ENCODE data around the gene POLR2L. TPM values are rescaled to one million over a fixed set of nuclear protein-coding genes. Genes with fewer than 3 reads are reported as not detected.

POLR2L gene
- total RNA-seq, 1 donor from 2014 or later: 53.8 TPM

DNA sequence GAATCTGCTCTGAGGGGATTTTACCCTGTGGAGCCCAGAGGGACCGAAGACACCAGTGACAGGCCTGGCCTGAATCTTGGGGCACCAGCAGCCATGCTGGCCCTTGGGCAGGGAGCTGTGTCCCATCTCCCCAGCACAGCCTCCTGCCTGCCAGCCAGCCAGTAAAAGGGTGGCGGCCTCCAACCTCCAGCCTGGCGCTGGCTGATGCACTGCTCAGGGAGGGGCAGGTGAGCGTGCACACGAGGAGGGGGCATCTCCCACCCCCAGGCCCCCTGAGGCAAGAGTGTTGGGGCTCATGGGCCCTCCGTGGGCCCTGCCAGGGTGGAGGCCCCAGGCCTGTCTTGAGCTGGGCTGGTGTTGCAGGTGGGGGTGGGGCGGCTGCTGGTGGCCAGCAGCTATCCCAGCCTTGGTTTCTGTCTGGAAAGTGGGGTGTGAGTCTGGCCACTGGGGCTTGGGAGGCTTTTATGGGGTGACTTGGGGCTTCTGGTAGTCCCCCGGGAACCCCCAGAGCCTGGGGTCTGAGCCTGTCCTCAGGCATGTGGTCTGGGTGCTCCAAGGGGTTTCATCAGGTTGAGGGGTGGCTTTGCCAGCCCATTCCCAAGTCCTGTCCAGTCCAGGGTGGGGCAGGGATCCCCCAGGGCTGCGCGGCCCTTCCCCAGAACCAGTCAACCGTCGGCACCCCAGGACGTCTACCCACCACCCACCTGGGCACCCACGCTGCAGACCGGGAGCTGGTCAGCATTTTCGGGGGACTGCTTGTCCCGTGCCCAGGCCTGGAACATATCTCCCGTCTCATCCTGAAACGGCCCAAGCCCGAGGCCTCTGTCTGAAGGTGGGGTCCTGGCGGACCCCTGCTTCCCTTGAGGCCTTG lies 18.1 kb upstream of the POLR2L start:
- no peak for DNase-seq (ENCODE audit: extremely low spot score in 2 of 2)
- Histone ChIP-seq H3K27me3 (no peaks in the 10 kb centered on the region), H3K4me3 (no peak overlapping the region), H3K27ac (no peak overlapping the region), H3K9me3 (no peaks in the 10 kb centered on the region), H3K4me1 (peaks cover 50% of the 10 kb centered on the region), H3K36me3 (peaks cover 0 to 8% of the 10 kb centered on the region in 2 donors)
- intact Hi-C loops (cut with DNase I): no loop called here
- TF ChIP-seq, protein P1, sequence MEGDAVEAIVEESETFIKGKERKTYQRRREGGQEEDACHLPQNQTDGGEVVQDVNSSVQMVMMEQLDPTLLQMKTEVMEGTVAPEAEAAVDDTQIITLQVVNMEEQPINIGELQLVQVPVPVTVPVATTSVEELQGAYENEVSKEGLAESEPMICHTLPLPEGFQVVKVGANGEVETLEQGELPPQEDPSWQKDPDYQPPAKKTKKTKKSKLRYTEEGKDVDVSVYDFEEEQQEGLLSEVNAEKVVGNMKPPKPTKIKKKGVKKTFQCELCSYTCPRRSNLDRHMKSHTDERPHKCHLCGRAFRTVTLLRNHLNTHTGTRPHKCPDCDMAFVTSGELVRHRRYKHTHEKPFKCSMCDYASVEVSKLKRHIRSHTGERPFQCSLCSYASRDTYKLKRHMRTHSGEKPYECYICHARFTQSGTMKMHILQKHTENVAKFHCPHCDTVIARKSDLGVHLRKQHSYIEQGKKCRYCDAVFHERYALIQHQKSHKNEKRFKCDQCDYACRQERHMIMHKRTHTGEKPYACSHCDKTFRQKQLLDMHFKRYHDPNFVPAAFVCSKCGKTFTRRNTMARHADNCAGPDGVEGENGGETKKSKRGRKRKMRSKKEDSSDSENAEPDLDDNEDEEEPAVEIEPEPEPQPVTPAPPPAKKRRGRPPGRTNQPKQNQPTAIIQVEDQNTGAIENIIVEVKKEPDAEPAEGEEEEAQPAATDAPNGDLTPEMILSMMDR (IDR thresholded peaks at IDR 0.05): no peak
- TF ChIP-seq POLR2A (IDR thresholded peaks at IDR 0.05) (no peak), POLR2AphosphoS5 (IDR thresholded peaks at IDR 0.05; ENCODE audit: insufficient read depth in 1 of 2, low read depth in 1 of 2) (no peak)

DNA sequence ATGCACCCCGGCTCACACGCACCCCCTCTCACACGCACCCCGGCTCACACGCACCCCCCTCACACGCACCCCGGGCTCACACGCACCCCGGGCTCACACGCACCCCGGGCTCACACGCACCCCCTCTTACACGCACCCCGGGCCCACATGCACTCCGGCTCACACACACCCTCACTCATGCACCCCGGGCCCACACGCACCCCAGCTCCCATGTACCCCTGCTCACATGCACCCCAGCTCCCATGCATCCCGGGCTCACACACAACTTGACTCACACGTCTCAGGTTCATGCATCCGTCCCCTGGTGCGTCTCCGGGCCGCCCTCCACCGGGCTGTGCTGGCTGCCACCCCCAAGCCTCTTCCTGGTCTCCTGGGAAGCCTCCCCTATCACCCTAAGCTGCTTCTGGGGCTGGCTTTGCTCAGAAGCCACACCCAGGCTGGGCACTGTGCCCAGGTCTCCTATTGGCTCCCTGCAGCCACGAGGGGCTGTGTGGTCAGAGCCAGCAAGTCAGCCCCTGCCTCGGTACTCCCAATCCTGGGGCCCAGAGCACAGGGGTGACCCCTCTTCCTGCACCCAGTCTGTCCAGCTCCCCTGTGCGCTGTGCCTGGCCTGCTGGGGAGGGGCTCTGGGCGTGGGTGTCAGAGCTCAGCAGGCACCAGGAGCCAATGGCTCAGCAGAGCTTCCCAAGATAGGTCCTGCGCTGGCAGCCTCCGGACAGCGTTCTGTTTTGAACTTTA lies 17.2 kb upstream of the POLR2L start:
- no peaks in the 10 kb centered on the region for H3K27me3 ChIP-seq
- TF ChIP-seq, protein P1 (IDR thresholded peaks at IDR 0.05): no peak
- no peak for TF ChIP-seq POLR2A (IDR thresholded peaks at IDR 0.05)
- TF ChIP-seq POLR2AphosphoS5 (IDR thresholded peaks at IDR 0.05; ENCODE audit: insufficient read depth in 1 of 2, low read depth in 1 of 2): peak in 1 of 2 donors; percentile 50
- peaks cover 0 to 7% of the 10 kb centered on the region in 2 donors for H3K36me3 ChIP-seq
- H3K27ac ChIP-seq: no peak overlapping the region
- no peaks in the 10 kb centered on the region for H3K9me3 ChIP-seq
- peaks cover 50% of the 10 kb centered on the region for H3K4me1 ChIP-seq
- H3K4me3 ChIP-seq: peak overlapping the region; percentile 18 to 30
- intact Hi-C loops (cut with DNase I): no loop called here
- no peak for DNase-seq (ENCODE audit: extremely low spot score in 2 of 2)

DNA sequence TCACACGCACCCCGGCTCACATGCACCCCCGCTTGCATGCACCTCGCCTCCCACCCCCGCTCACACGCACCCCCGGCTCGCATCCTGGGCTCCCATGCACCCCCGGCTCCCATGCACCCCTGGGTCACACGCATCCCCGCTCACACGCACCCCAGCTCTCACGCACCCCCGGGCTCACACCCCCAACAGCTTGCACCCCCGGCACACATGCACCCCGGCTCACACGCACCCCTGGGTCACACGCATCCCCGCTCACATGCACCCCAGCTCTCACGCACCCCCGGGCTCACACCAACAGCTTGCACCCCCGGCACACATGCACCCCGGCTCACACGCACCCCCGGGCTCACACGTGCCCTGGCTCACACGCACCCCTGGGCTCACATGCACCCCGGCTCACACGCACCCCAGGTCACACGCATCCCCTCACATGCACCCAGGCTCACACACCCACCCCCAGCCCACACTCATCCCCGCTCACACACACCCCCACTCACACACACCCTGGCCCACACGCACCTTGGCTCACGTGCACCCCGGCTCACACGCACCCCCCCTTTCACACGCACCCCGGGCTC lies 16.5 kb upstream of the POLR2L start:
- Histone ChIP-seq H3K36me3 (peaks cover 0 to 7% of the 10 kb centered on the region in 2 donors), H3K27ac (no peak overlapping the region), H3K4me3 (no peak overlapping the region), H3K4me1 (peaks cover 50% of the 10 kb centered on the region), H3K9me3 (no peaks in the 10 kb centered on the region), H3K27me3 (no peaks in the 10 kb centered on the region)
- no peak for DNase-seq (ENCODE audit: extremely low spot score in 2 of 2)
- intact Hi-C loops (cut with DNase I): no loop called here
- TF ChIP-seq, protein P1 (IDR thresholded peaks at IDR 0.05): no peak
- TF ChIP-seq POLR2AphosphoS5 (IDR thresholded peaks at IDR 0.05; ENCODE audit: insufficient read depth in 1 of 2, low read depth in 1 of 2): no peak
- no peak for TF ChIP-seq POLR2A (IDR thresholded peaks at IDR 0.05)

DNA sequence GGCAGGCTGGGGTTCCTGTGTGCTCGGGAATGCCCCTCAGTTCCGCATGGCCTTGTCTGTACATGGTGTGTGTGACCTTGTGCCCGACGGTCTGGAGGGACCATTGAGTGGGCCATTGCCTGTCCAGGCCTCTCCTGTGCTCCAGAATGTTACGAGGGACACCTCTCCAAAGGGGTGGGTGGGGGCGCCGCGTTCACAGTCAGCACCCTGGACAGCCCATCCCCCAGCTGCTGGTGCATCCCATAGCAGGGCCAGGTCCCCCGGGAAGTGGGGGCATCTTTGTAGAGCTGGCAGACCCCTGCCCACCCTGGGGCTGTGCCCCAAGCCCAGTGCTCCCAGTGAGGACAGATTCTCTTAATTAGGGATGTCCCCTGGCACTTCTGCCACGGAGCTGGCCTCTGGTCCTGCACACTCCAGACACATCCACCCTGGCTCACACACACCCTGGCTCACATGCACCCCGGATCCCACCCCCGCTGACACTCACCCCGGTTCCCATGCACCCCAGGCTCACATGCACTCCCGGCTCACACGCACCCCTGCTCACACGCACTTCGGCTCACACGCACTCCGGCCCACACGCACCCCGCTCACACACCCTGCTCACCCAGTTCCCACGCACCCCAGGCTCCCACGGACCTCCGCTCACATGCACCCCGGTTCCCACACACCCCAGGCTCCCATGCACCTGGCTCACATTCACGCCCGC lies 15.9 kb upstream of the POLR2L start:
- no peaks in the 10 kb centered on the region for H3K9me3 ChIP-seq
- no peak overlapping the region for H3K4me3 ChIP-seq
- peaks cover 53% of the 10 kb centered on the region for H3K4me1 ChIP-seq
- intact Hi-C loops (cut with DNase I): no loop called here
- H3K27me3 ChIP-seq: no peaks in the 10 kb centered on the region
- H3K27ac ChIP-seq: no peak overlapping the region
- H3K36me3 ChIP-seq: peaks cover 0 to 7% of the 10 kb centered on the region in 2 donors
- DNase-seq (ENCODE audit: extremely low spot score in 2 of 2): no peak
- TF ChIP-seq POLR2AphosphoS5 (IDR thresholded peaks at IDR 0.05; ENCODE audit: insufficient read depth in 1 of 2, low read depth in 1 of 2): no peak
- TF ChIP-seq, protein P1 (IDR thresholded peaks at IDR 0.05): no peak
- TF ChIP-seq POLR2A (IDR thresholded peaks at IDR 0.05): no peak
